OCI-LY3 (cell line): ENCODE data around the gene PBRM1.

Experiments used
- CTCF ChIP-seq: fragments of 200-600, 300-600 bp; sonication (generic); IDR thresholded peaks from 2 replicates; pipeline ENCODE4 v1.5.1; 2014; ENCODE audit warnings: antibody characterized with exemption, low read length, low read depth
- EZH2phosphoT487 ChIP-seq: fragments of 200-600 bp; shearing (Covaris generic); IDR thresholded peaks from 2 replicates; pipeline ENCODE4 v1.6.1; 2018; ENCODE audit warnings: antibody characterized with exemption, mixed run types, low read depth

DNA sequence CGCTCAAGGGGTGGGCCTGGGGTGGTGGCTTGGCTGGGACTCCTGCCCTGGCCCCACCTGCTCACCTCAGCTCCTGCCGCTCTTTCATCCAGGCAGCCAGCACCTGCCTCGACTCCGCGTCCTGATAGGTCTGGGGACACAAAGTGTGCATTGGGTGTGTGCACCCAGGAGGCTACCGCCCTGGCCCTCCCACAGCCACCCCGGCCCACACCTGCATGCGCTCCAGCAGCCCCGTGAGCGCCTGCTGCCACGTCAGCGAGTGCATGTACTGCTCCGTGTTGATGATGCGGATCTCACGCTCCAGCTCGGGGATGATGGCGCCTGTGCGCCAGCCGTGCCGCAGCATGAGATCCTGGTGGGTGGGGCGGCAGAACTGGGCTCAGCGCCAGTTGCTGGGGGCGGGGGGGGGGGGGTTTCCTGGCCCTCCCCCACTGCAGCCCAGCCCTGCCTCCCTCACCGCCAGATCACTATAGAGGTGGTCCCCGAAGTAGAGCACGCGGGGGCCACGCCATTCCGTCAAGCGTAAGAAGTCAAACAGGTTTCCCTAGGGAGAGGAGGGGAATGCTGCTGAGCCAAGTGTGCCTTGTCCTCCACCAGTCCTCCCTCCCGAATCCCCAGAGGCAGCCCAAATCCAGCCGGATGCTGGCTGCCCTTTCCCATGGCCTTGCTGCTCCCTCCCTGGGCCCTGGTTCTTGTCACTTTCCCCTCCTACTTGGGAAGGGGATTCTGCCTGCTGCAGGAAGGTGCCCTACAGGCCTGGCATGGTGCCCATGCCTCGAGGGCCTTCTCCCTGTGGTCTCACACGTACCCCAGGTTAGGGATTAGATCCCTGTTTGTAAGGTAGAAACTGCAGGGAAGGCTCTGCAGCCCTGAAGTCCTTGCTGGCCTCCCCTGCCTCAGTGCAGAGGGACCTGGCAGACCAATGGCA lies 160.7 kb downstream of the PBRM1 start:
- no peak for TF ChIP-seq CTCF
- TF ChIP-seq EZH2phosphoT487 = no peak
